Heart left ventricle (tissue), 16 donors: ENCODE measurements around the gene LTBP2. TPM values are rescaled to one million over a fixed set of nuclear protein-coding genes. Genes with fewer than 3 reads are reported as not detected.

ENCODE experiments used
- ATAC-seq, 4 donors: fragments of 200-7000 bp; cut with Tn5 transposase; one replicate each; pipeline ENCODE4 v1.9.1; 2020 to 2022; ENCODE audit warnings: moderate library complexity in 4 of 4, mild to moderate bottlenecking in 3 of 4, moderate number of reproducible peaks in 1 of 4
- DNase-seq, 5 donors: peaks; one replicate each; pipeline ENCODE4 v3.0.0-alpha.2; 2020
- H3K27ac ChIP-seq, 12 donors: fragments of 200-600 bp; sonication (generic) in 4 of 12; one replicate each; pipeline versions ENCODE4 v1.5.0 to v1.8.0; 2016 to 2022; ENCODE audit warnings: mild to moderate bottlenecking in 2 of 12
- H3K27me3 ChIP-seq, 9 donors: fragments of 200-600 bp; sonication (generic) in 2 of 9; one replicate each; pipeline versions ENCODE4 v1.5.1 to v1.8.0; 2016 to 2022; ENCODE audit warnings: mild to moderate bottlenecking in 3 of 9
- H3K36me3 ChIP-seq, 9 donors: fragments of 200-600 bp; sonication (generic) in 2 of 9; one replicate each; pipeline versions ENCODE4 v1.5.0 to v1.8.0; 2018 to 2022; ENCODE audit warnings: mild to moderate bottlenecking in 2 of 9
- H3K4me1 ChIP-seq, 12 donors: fragments of 200-600 bp; sonication (generic) in 4 of 12; one replicate each; pipeline versions ENCODE4 v1.5.0 to v1.8.0; 2016 to 2022; ENCODE audit warnings: mild to moderate bottlenecking in 3 of 12
- H3K4me3 ChIP-seq, 12 donors: fragments of 200-600 bp; sonication (generic) in 4 of 12; one replicate each; pipeline versions ENCODE4 v1.5.0 to v1.8.0; 2017 to 2022; ENCODE audit warnings: mild to moderate bottlenecking in 9 of 12, moderate library complexity in 4 of 12
- H3K9me3 ChIP-seq, 12 donors: fragments of 200-600 bp; sonication (generic) in 4 of 12; one replicate each; pipeline versions ENCODE4 v1.5.0 to v1.8.0; 2016 to 2022; ENCODE audit warnings: mild to moderate bottlenecking in 1 of 12
- CTCF ChIP-seq, 12 donors: fragments of 200-600 bp; sonication (generic) in 4 of 12; IDR thresholded peaks; one replicate each; pipeline versions ENCODE4 v1.5.0 to v1.8.0; 2018 to 2022; ENCODE audit warnings: antibody characterized with exemption in 12 of 12, mild to moderate bottlenecking in 5 of 12
- POLR2A ChIP-seq, 2 donors: fragments of 450-650 bp; IDR thresholded peaks; one replicate each; pipeline ENCODE4 v1.6.1; 2017; ENCODE audit warnings: antibody characterized with exemption in 2 of 2, mild to moderate bottlenecking in 2 of 2, moderate library complexity in 2 of 2
- WGBS, 4 donors: extraction: QIAGEN DNeasy Blood & Tissue Kit in 2 of 4; methylation state at CpG; one replicate each; pipeline versions ENCODE4 v1.1.5 to v1.1.7; 2013 to 2018; 5-methylcytosine and 5-hydroxymethylcytosine counted together
- intact Hi-C, 10 donors: fragments of 100-400 bp; cut with DNase I; formaldehyde crosslinking; loops; one replicate each; pipeline versions ENCODE4 v1.11.1 to v1.14.2; 2022
- polyA plus RNA-seq, 2 donors: library from polyadenylated mRNA; stranded (reverse); fragments of 200-250 nt; gene quantifications; one replicate each; pipeline ENCODE4 v1.2.3, GENCODE V29; 2013
- total RNA-seq, 9 donors: library from RNA; depleted of rRNA in 2 of 9; stranded (reverse); fragments of >200 nt in 2 of 9; fragmentation: NEBNext Ultra II Directional in 3 of 9; extraction: Animal tissue kit (Norgen Biotek cat#: 25700) in 3 of 9; gene quantifications; one replicate each; pipeline versions ENCODE4 v1.1.0 to v1.2.4, GENCODE V29; 2016 to 2023
- donor health status: ischemic (EF 13 %, LVEDD 7.1; RV severe dilation, severe dysfunction).
- donor health status: healthy with polysubstance abuse.
- donor health status: DM: no; HTN: yes; CAD: no.
- donor health status: DM: no; HTN: no; CAD: no.
- donor health status: ischemic (EF 25% LVEDD 6.9; RV normal size, moderate dysfunction).
- donor health status: ischemic (EF 25% LVEDD 5.7; RV mildly dilated, moderate dysfunction).
- donor health status: healthy.
- donor health status: DM: yes; HTN: yes; CAD: no.
- donor health status: ischemic (EF 35%, LVEDD 5.7; RV mildly dilated, moderate dysfunction).
- donor health status: nonischemic (EF 11% LVEDD 7.7; RV severe dilation, severe dysfunction).
- donor health status: DM: yes; HTN: yes; CAD: no.
- donor health status: PGD.
- donor health status: ischemic (EF 29% LVEDD 5.4; RV normal size, mild dysfunction).
- donor health status: nonischemic (EF 23%, LVEDD 6.1; RV moderate dilation, normal function).

LTBP2 gene
- total and polyA plus RNA-seq, 11 donors = 4.0 to 69.1 (median 29.5) TPM

DNA sequence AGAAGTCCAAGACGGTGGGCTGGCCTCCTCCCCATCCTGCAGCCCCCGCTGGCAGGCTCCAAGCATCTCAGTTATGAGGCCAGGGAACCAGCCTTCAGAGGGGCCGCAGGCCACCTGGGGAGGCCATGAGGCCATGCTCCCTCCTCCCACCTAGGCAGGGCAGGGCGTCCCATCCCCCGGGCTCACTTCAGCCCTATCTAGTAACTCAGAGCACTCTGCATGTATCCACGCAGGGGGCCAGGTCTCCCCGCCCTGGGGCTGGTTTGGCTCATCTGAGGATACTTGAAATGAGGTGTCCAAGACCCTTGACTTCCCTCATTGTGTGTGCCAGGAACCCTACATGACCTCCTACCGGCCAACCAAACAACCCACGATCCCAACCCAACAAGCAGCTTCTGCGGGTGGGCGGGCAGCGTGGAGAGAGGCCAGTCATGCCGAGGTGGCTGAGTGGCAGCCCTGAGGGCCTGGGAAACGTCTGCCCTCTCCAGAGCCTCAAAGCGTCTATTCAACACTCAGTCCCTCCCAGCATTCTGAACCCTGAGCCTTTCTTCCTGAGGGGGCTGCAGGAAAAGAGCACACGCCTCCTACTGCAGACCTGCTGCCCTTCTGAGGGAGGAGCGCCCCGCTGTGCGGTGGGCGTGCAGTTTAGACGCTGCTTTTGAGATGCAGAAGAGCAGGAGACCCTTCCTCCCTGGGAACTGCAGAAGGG is 101.7 kb downstream of the LTBP2 start:
- Histone ChIP-seq H3K4me1 (peaks cover 0 to 21% (median 0%) of the 10 kb centered on the region in 12 donors), H3K27ac (no peak overlapping the region), H3K27me3 (no peaks in the 10 kb centered on the region), H3K4me3 (no peak overlapping the region), H3K9me3 (no peaks in the 10 kb centered on the region), H3K36me3 (peaks cover 0 to 37% (median 0%) of the 10 kb centered on the region in 9 donors)
- intact Hi-C loops = no loop called here
- 49 to 77% (median 64%) methylated on average over 14 to 21 of the region's 21 CpGs for WGBS, 4 donors
- ATAC-seq (no peak), DNase-seq (peak in 2 of 5 donors; percentile 18 to 38)
- no peak for TF ChIP-seq CTCF (IDR thresholded peaks at IDR 0.05)

DNA sequence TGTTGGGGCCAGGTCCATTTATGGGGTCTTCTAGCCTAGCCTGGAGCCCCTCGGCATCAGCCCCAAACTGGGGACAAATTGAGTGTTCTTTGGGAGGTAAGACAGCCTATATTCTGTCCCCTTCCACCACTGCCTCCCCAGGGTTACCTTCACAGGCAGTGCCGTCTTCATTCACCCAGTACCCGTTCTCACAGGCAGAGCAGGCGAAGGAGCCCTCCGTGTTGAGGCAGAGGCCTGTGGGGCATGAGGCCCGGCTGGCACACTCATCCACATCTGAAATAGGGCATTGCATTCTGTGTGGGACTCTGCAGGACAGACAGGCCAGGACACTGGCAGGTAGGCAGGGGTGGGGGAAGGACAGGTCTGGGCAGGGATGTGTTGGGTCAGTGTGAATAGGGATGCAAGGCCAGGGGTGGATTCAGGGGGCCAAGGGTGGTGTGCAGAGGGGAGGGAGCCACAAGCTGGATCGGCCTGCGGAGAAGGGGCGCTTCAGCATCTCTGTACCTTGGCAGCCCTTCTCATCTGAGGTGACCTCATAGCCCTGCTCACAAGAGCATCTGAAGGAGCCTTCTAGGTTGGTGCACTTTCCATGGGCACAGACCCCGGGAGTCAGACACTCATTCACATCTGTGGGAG is 102.3 kb downstream of the LTBP2 start:
- Histone ChIP-seq H3K27me3 (no peaks in the 10 kb centered on the region), H3K36me3 (peaks cover 0 to 44% (median 2%) of the 10 kb centered on the region in 9 donors), H3K9me3 (no peaks in the 10 kb centered on the region), H3K27ac (no peak overlapping the region), H3K4me3 (no peak overlapping the region), H3K4me1 (peaks cover 0 to 16% (median 0%) of the 10 kb centered on the region in 12 donors)
- WGBS, 4 donors = 89 to 95% (median 92%) methylated on average over 7 to 10 of the region's 10 CpGs
- no peak for TF ChIP-seq POLR2A (IDR thresholded peaks at IDR 0.05)
- TF ChIP-seq CTCF (IDR thresholded peaks at IDR 0.05) = no peak
- ATAC-seq = no peak
- DNase-seq = peak in 2 of 5 donors; percentile 17 to 47
- intact Hi-C loops = loop anchor here in 1 of 10 donors (10.0 kb wide), 1 partner anchor 295 kb away; no protein-coding TSS in a partner anchor

DNA sequence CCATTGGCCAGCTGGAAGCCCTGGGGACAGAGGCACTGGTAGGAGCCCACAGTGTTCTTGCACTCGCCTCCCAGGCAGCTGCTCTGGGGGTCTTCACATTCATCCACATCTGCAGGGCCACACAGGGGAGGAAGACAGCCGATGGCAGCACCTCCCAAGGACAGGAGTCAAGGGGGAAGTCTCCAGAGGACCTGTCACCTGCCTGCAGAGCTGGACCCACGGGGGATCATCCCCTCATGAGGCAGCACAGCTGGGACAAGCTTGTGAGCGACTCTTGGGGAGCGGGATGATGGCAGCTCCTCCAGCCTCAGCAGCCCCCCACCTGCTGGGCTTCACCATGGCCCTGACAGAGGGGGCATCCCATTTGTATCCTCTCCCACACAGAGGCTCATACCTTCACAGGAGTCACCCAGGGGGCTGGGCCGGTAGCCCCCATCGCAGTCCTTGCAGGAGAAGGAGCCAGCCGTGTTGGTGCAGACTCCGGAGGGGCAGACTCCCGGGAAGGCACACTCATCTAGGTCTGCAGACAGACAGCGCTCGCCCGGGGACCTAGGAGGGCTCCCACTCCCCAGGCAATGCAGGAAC is 103.1 kb downstream of the LTBP2 start:
- no peak overlapping the region for H3K27ac ChIP-seq
- 74 to 87% (median 76%) methylated on average over 5 to 13 of the region's 13 CpGs for WGBS, 4 donors
- DNase-seq (peak in 1 of 5 donors; percentile 11), ATAC-seq (no peak)
- peaks cover 0 to 8% (median 0%) of the 10 kb centered on the region in 12 donors for H3K4me1 ChIP-seq
- peaks cover 0 to 52% (median 5%) of the 10 kb centered on the region in 9 donors for H3K36me3 ChIP-seq
- intact Hi-C loops = loop anchor here in 1 of 10 donors (10.0 kb wide), 1 partner anchor 296 kb away; no protein-coding TSS in a partner anchor
- H3K9me3 ChIP-seq = no peaks in the 10 kb centered on the region
- no peaks in the 10 kb centered on the region for H3K27me3 ChIP-seq
- TF ChIP-seq CTCF (IDR thresholded peaks at IDR 0.05) = no peak
- TF ChIP-seq POLR2A (IDR thresholded peaks at IDR 0.05) = no peak
- no peak overlapping the region for H3K4me3 ChIP-seq

GRCh38 chr14:74508292-74508731 is 103.7 kb downstream of the LTBP2 start:
- TF ChIP-seq POLR2A (IDR thresholded peaks at IDR 0.05) (no peak), CTCF (IDR thresholded peaks at IDR 0.05) (peak in 3 of 12 donors; percentile 13 to 25 (median 17))
- H3K27ac ChIP-seq = no peak overlapping the region
- H3K36me3 ChIP-seq = peaks cover 0 to 58% (median 9%) of the 10 kb centered on the region in 9 donors
- no peak for ATAC-seq
- no peak overlapping the region for H3K4me3 ChIP-seq
- WGBS, 4 donors = 46 to 50% (median 49%) methylated on average over 12 to 15 of the region's 15 CpGs
- no peaks in the 10 kb centered on the region for H3K27me3 ChIP-seq
- DNase-seq = peak in 2 of 5 donors; percentile 23 to 38
- intact Hi-C loops = loop anchor here in 1 of 10 donors (10.0 kb wide), 1 partner anchor 296 kb away; no protein-coding TSS in a partner anchor
- peaks cover 0 to 5% (median 0%) of the 10 kb centered on the region in 12 donors for H3K4me1 ChIP-seq
- H3K9me3 ChIP-seq = no peaks in the 10 kb centered on the region
